BJ (cell line): ENCODE results near the gene ZYX. TPM values are rescaled to one million over a fixed set of nuclear protein-coding genes. Genes with fewer than 3 reads are reported as not detected.

Experiments
- CTCF ChIA-PET: fragments of 350-600 bp; formaldehyde crosslinking; extraction: SDS; loops from one replicate; lab custom pipeline; 2021; ENCODE audit warnings: antibody characterized with exemption, inconsistent platforms; lab: Yijun Ruan, JAX
- POLR2A ChIA-PET: fragments of 300-600 bp; sonication (Branson Sonifier 250); formaldehyde crosslinking; extraction: SDS; loops from one replicate; lab custom pipeline; 2021; ENCODE audit warnings: antibody characterized with exemption; lab: Charles Lee
- DNase-seq: peaks from one replicate; pipeline ENCODE4 v3.0.0-alpha.2; 2011; ENCODE audit warnings: low read depth
- H3K27me3 ChIP-seq: 2 replicates; pipeline ENCODE4 v1.6.0; 2011; ENCODE audit warnings: low read length; ENCODE audit not compliant: control insufficient read depth, insufficient read depth
- H3K36me3 ChIP-seq: 2 replicates; pipeline ENCODE4 v1.5.1; 2011; ENCODE audit warnings: low read length; ENCODE audit not compliant: control insufficient read depth, insufficient read depth
- H3K4me3 ChIP-seq: 2 replicates; pipeline ENCODE4 v1.5.1; 2011; ENCODE audit warnings: low read depth, mild to moderate bottlenecking, control low read depth, low read length
- CTCF ChIP-seq: IDR thresholded peaks from 2 replicates; pipeline ENCODE4 v1.5.1; 2011; ENCODE audit warnings: low read depth, mild to moderate bottlenecking, control low read depth, inconsistent platforms, low read length, moderate library complexity; ENCODE audit not compliant: insufficient read depth
- polyA plus RNA-seq: library from polyadenylated mRNA; depleted of rRNA; stranded (reverse); fragments of >200 nt; gene quantifications from 2 replicates; pipeline ENCODE4 v1.2.3, GENCODE V29; 2011

ZYX gene
- polyA plus RNA-seq, 1 experiment: 69.9 TPM

GRCh38 chr7:143426479-143427142, 45.5 kb downstream of the ZYX start:
- Histone ChIP-seq H3K4me3 (no peak overlapping the region), H3K36me3 (no peaks in the 10 kb centered on the region), H3K27me3 (no peaks in the 10 kb centered on the region)
- TF ChIP-seq CTCF: no peak
- no peak for DNase-seq
- CTCF ChIA-PET: interaction anchor here (0.6 to 1.3 kb wide), 2 partner anchors 9 to 35 kb away, joined by 3 to 6 read pairs; no protein-coding TSS in a partner anchor
- POLR2A ChIA-PET: no interaction called here

GRCh38 chr7:143429770-143430698, 48.9 kb downstream of the ZYX start:
- no peak overlapping the region for H3K4me3 ChIP-seq
- ChIA-PET POLR2A (no interaction called here), CTCF (interaction anchor here (1.3 to 1.6 kb wide), 2 partner anchors 12 to 24 kb away, joined by 3 read pairs; no protein-coding TSS in a partner anchor)
- DNase-seq: peak; percentile 9
- no peaks in the 10 kb centered on the region for H3K36me3 ChIP-seq
- no peaks in the 10 kb centered on the region for H3K27me3 ChIP-seq
- TF ChIP-seq CTCF: no peak

- DNase-seq: no peak
- Histone ChIP-seq H3K36me3 (no peaks in the 10 kb centered on the region), H3K4me3 (no peak overlapping the region), H3K27me3 (no peaks in the 10 kb centered on the region)
- CTCF ChIA-PET: interaction anchor here (1.9 kb wide), 1 partner anchor 14 kb away, joined by 9 read pairs; no protein-coding TSS in a partner anchor
- POLR2A ChIA-PET: no interaction called here
- no peak for TF ChIP-seq CTCF
These were observed 50.0 kb downstream of the ZYX start for GRCh38 chr7:143431109-143431508.

- ChIA-PET CTCF (interaction anchor here (0.6 to 1.6 kb wide), 4 partner anchors 15 to 60 kb away, joined by 3 to 4 read pairs (median 3); no protein-coding TSS in a partner anchor), POLR2A (no interaction called here)
- Histone ChIP-seq H3K4me3 (no peak overlapping the region), H3K36me3 (no peaks in the 10 kb centered on the region), H3K27me3 (no peaks in the 10 kb centered on the region)
- no peak for TF ChIP-seq CTCF
- DNase-seq: no peak
These were observed 52.6 kb downstream of the ZYX start for GRCh38 chr7:143433759-143434158.

- Histone ChIP-seq H3K4me3 (no peak overlapping the region), H3K27me3 (no peaks in the 10 kb centered on the region), H3K36me3 (no peaks in the 10 kb centered on the region)
- POLR2A ChIA-PET: no interaction called here
- CTCF ChIA-PET: interaction anchor here (1.2 to 1.6 kb wide), 3 partner anchors 16 to 59 kb away, joined by 3 to 6 read pairs (median 3); no protein-coding TSS in a partner anchor
- peak; percentile 26 for DNase-seq
- no peak for TF ChIP-seq CTCF
These were observed 53.5 kb downstream of the ZYX start for GRCh38 chr7:143434660-143435059.
